H9 (cell line): ENCODE data around the gene RTP4. TPM values are rescaled to one million over a fixed set of nuclear protein-coding genes. Genes with fewer than 3 reads are reported as not detected.

Experiments used
- DNase-seq: peaks from one replicate; pipeline ENCODE4 v3.0.0-alpha.2; 2017
- H2AFZ ChIP-seq: one replicate; pipeline ENCODE4 v1.6.1; 2013; ENCODE audit warnings: mild to moderate bottlenecking, low read length, control low read depth, moderate library complexity
- H2AK5ac ChIP-seq: 2 replicates; pipeline ENCODE4 v1.6.1; 2013; ENCODE audit warnings: low read length, control low read depth, mixed read lengths; ENCODE audit not compliant: insufficient read length
- H2BK120ac ChIP-seq: one replicate; pipeline ENCODE4 v1.6.1; 2013; ENCODE audit warnings: low read depth, mild to moderate bottlenecking, low read length, control low read depth, inconsistent platforms; ENCODE audit not compliant: poor library complexity, severe bottlenecking
- H2BK12ac ChIP-seq: 2 replicates; pipeline ENCODE4 v1.6.1; 2013; ENCODE audit warnings: low read length, control low read depth, mixed read lengths, low read depth; ENCODE audit not compliant: insufficient read length
- H2BK15ac ChIP-seq: 2 replicates; pipeline ENCODE4 v1.6.1; 2013; ENCODE audit warnings: low read depth, low read length, control low read depth
- H2BK20ac ChIP-seq: one replicate; pipeline ENCODE4 v1.6.1; 2013; ENCODE audit warnings: low read depth, mild to moderate bottlenecking, low read length, control low read depth, inconsistent platforms; ENCODE audit not compliant: poor library complexity, severe bottlenecking
- H2BK5ac ChIP-seq: 2 replicates; pipeline ENCODE4 v1.6.1; 2013; ENCODE audit warnings: low read length, control low read depth, mixed read lengths; ENCODE audit not compliant: insufficient read length
- H3K14ac ChIP-seq: 2 replicates; pipeline ENCODE4 v1.6.1; 2013; ENCODE audit warnings: low read length, control low read depth; ENCODE audit not compliant: insufficient read depth
- H3K18ac ChIP-seq: 2 replicates; pipeline ENCODE4 v1.6.1; 2013; ENCODE audit warnings: low read depth, mild to moderate bottlenecking, mixed read lengths, low read length, control low read depth; ENCODE audit not compliant: insufficient read length
- H3K23ac ChIP-seq: 2 replicates; pipeline ENCODE4 v1.6.1; 2013; ENCODE audit warnings: low read length, control low read depth, mixed read lengths, low read depth; ENCODE audit not compliant: insufficient read length
- H3K23me2 ChIP-seq: 2 replicates; pipeline ENCODE4 v1.6.1; 2013; ENCODE audit warnings: low read depth, mild to moderate bottlenecking, mixed read lengths, low read length, control low read depth; ENCODE audit not compliant: insufficient read length, poor library complexity, severe bottlenecking
- H3K27ac ChIP-seq: 2 replicates; pipeline ENCODE4 v1.5.1; 2013; ENCODE audit warnings: low read length, control low read depth, mixed read lengths, low read depth; ENCODE audit not compliant: insufficient read length
- H3K27me3 ChIP-seq: 2 replicates; pipeline ENCODE4 v1.6.1; 2013; ENCODE audit warnings: low read length, control low read depth, inconsistent platforms; ENCODE audit not compliant: insufficient read depth
- H3K4ac ChIP-seq: 2 replicates; pipeline ENCODE4 v1.6.1; 2013; ENCODE audit warnings: low read depth, mild to moderate bottlenecking, control low read depth, inconsistent platforms, low read length, moderate library complexity
- H3K4me1 ChIP-seq: 2 replicates; pipeline ENCODE4 v1.6.1; 2013; ENCODE audit warnings: low read length, control low read depth, inconsistent platforms; ENCODE audit not compliant: insufficient read depth
- H3K4me2 ChIP-seq: 2 replicates; pipeline ENCODE4 v1.6.1; 2013; ENCODE audit warnings: low read length, control low read depth, mixed read lengths; ENCODE audit not compliant: insufficient read length, insufficient read depth
- H3K56ac ChIP-seq: 2 replicates; pipeline ENCODE4 v1.6.1; 2013; ENCODE audit warnings: low read depth, mild to moderate bottlenecking, mixed read lengths, low read length, control low read depth; ENCODE audit not compliant: insufficient read length
- H3K79me1 ChIP-seq: 2 replicates; pipeline ENCODE4 v1.6.1; 2013; ENCODE audit warnings: low read depth, mild to moderate bottlenecking, moderate library complexity, low read length, control low read depth, inconsistent platforms; ENCODE audit not compliant: insufficient read depth, poor library complexity, severe bottlenecking
- H3K79me2 ChIP-seq: 2 replicates; pipeline ENCODE4 v1.6.1; 2013; ENCODE audit warnings: low read length, control low read depth, inconsistent platforms; ENCODE audit not compliant: insufficient read depth
- H3K9ac ChIP-seq: 2 replicates; pipeline ENCODE4 v1.6.1; 2013; ENCODE audit warnings: low read length, control low read depth, mixed read lengths; ENCODE audit not compliant: insufficient read length; ENCODE audit errors: extremely low read depth
- H3K9me3 ChIP-seq: one replicate; pipeline ENCODE4 v1.6.1; 2013; ENCODE audit warnings: low read depth, low read length, inconsistent platforms; ENCODE audit not compliant: control insufficient read depth
- H3T11ph ChIP-seq: one replicate; pipeline ENCODE4 v1.6.1; 2013; ENCODE audit warnings: mild to moderate bottlenecking, low read length, control low read depth, inconsistent platforms
- H4K20me1 ChIP-seq: one replicate; pipeline ENCODE4 v1.6.1; 2013; ENCODE audit not compliant: control insufficient read depth, insufficient read length, insufficient read depth
- H4K5ac ChIP-seq: 2 replicates; pipeline ENCODE4 v1.6.1; 2013; ENCODE audit warnings: low read depth, mild to moderate bottlenecking, mixed read lengths, low read length, control low read depth; ENCODE audit not compliant: insufficient read length
- H4K8ac ChIP-seq: replicated peaks from 2 replicates; pipeline ENCODE4 v1.6.1; 2013; ENCODE audit warnings: low read length, control low read depth, mixed read lengths, low read depth; ENCODE audit not compliant: insufficient read length
- H4K91ac ChIP-seq: 2 replicates; pipeline ENCODE4 v1.6.1; 2013; ENCODE audit warnings: low read depth, mild to moderate bottlenecking, moderate library complexity, mixed read lengths, low read length, control low read depth; ENCODE audit not compliant: insufficient read length
- H3K27ac Mint-ChIP-seq, 3 experiments: 2 replicates in 2 of 3; 3 replicates in 1 of 3; pipeline ENCODE4 v1.8.0; 2020 to 2021; ENCODE audit warnings: mixed read lengths in 3 of 3, mild to moderate bottlenecking in 1 of 3, moderate library complexity in 1 of 3
- H3K27me3 Mint-ChIP-seq: 2 replicates; pipeline ENCODE4 v1.8.0; 2021; ENCODE audit warnings: low read depth, mild to moderate bottlenecking, moderate library complexity, mixed read lengths
- H3K36me3 Mint-ChIP-seq, 3 experiments: 2 replicates in 2 of 3; 3 replicates in 1 of 3; pipeline ENCODE4 v1.8.0; 2020 to 2021; ENCODE audit warnings: low read depth in 3 of 3, mixed read lengths in 3 of 3; ENCODE audit not compliant: insufficient read depth in 1 of 3
- H3K4me1 Mint-ChIP-seq, 2 experiments: 2 replicates each; pipeline ENCODE4 v1.8.0; 2020; ENCODE audit warnings: mixed read lengths in 2 of 2
- H3K4me3 Mint-ChIP-seq, 2 experiments: 2 replicates in 1 of 2; 3 replicates in 1 of 2; pipeline ENCODE4 v1.8.0; 2020 to 2021; ENCODE audit warnings: mild to moderate bottlenecking in 2 of 2, mixed read lengths in 2 of 2, moderate library complexity in 1 of 2
- H3K9me3 Mint-ChIP-seq, 2 experiments: 2 replicates in 1 of 2; 3 replicates in 1 of 2; pipeline ENCODE4 v1.8.0; 2020; ENCODE audit warnings: mild to moderate bottlenecking in 2 of 2, mixed read lengths in 2 of 2, moderate library complexity in 1 of 2
- WGBS: extraction: QIAGEN DNeasy Blood & Tissue Kit; methylation state at CpG from one replicate; pipeline ENCODE4 v1.1.7; 2013; ENCODE audit warnings: missing lambda C conversion rate, low lambda C conversion rate, mixed read lengths; ENCODE audit not compliant: insufficient read length; ENCODE audit errors: extremely low coverage; 5-methylcytosine and 5-hydroxymethylcytosine counted together
- total RNA-seq: library from RNA; stranded (reverse); gene quantifications from 2 replicates; pipeline ENCODE4 v1.2.1, GENCODE V29; 2021
- TF ChIP-seq, protein P1 (sequence below): fragments of 200-600 bp; sonication (generic); conservative IDR thresholded peaks from 3 replicates; pipeline ENCODE4 v1.8.0; 2021; ENCODE audit warnings: antibody characterized with exemption, mild to moderate bottlenecking

RTP4 gene
- total RNA-seq, 1 experiment from 2014 or later = not detected

DNA sequence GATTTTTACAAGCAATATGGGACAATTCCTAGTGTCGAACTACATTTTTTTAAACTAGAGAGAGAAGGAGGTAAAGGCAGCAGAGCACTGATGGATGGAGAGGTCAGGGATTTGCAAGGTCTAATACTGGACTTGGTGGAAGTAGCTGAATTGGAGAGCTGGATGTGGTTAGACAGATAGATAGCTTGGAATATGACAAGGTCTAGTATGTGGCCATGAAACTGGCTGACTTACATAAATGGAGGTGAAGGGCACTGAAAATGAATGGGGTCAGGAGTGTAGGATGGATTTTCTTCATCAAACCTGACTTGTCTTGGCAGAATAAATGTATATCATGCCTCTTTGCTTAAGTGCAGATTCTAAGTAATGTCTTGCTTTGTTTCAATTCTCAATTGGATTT is 10.1 kb upstream of the RTP4 start:
- H2BK5ac ChIP-seq = no peak overlapping the region
- no peak overlapping the region for H2AFZ ChIP-seq
- H3K9me3 ChIP-seq = no peaks in the 10 kb centered on the region
- peaks cover 26% of the 10 kb centered on the region; the same call in 1 of the 2 replicates for H3K4me1 ChIP-seq
- H4K5ac ChIP-seq = no peak overlapping the region
- H3K27ac Mint-ChIP-seq = no peak overlapping the region
- no peak overlapping the region for H4K8ac ChIP-seq
- no peak overlapping the region for H2BK15ac ChIP-seq
- H3K4me1 Mint-ChIP-seq = peaks cover 38% of the 10 kb centered on the region in 2 experiments
- no peaks in the 10 kb centered on the region for H3K79me2 ChIP-seq
- no peak overlapping the region for H2BK12ac ChIP-seq
- TF ChIP-seq, protein P1, sequence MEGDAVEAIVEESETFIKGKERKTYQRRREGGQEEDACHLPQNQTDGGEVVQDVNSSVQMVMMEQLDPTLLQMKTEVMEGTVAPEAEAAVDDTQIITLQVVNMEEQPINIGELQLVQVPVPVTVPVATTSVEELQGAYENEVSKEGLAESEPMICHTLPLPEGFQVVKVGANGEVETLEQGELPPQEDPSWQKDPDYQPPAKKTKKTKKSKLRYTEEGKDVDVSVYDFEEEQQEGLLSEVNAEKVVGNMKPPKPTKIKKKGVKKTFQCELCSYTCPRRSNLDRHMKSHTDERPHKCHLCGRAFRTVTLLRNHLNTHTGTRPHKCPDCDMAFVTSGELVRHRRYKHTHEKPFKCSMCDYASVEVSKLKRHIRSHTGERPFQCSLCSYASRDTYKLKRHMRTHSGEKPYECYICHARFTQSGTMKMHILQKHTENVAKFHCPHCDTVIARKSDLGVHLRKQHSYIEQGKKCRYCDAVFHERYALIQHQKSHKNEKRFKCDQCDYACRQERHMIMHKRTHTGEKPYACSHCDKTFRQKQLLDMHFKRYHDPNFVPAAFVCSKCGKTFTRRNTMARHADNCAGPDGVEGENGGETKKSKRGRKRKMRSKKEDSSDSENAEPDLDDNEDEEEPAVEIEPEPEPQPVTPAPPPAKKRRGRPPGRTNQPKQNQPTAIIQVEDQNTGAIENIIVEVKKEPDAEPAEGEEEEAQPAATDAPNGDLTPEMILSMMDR = no peak
- WGBS = no CpG with 5 or more reads among the region's 1 CpG
- no peak overlapping the region for H3K27ac ChIP-seq
- H2BK20ac ChIP-seq = no peak overlapping the region
- H3K9me3 Mint-ChIP-seq = no peaks in the 10 kb centered on the region
- H3K9ac ChIP-seq = no peak overlapping the region
- no peak overlapping the region for H3K14ac ChIP-seq
- H3T11ph ChIP-seq = no peak overlapping the region
- H3K36me3 Mint-ChIP-seq = no peaks in the 10 kb centered on the region; a peak in 2 of 7 replicates
- H4K20me1 ChIP-seq = no peaks in the 10 kb centered on the region
- H2AK5ac ChIP-seq = no peak overlapping the region
- H3K27me3 ChIP-seq = no peaks in the 10 kb centered on the region
- H4K91ac ChIP-seq = no peak overlapping the region
- H3K18ac ChIP-seq = no peak overlapping the region
- H3K4me3 Mint-ChIP-seq = no peak overlapping the region
- no peaks in the 10 kb centered on the region for H3K79me1 ChIP-seq
- no peak overlapping the region for H3K23ac ChIP-seq
- no peak overlapping the region for H3K4ac ChIP-seq
- no peak for DNase-seq
- no peak overlapping the region for H3K56ac ChIP-seq
- no peaks in the 10 kb centered on the region for H3K27me3 Mint-ChIP-seq
- H3K4me2 ChIP-seq = no peak overlapping the region
- H3K23me2 ChIP-seq = no peaks in the 10 kb centered on the region
- H2BK120ac ChIP-seq = no peak overlapping the region
